Mesodermal cell (in vitro differentiated cells): ENCODE data around the gene LZTR1.

Experiments used
- H3K27ac ChIP-seq: 2 replicates; pipeline ENCODE4 v1.7.0; 2013; ENCODE audit warnings: mild to moderate bottlenecking, low read depth, low read length, moderate library complexity; ENCODE audit not compliant: severe bottlenecking
- H3K36me3 ChIP-seq: 2 replicates; pipeline ENCODE4 v1.7.1; 2013; ENCODE audit warnings: mild to moderate bottlenecking, low read length, moderate library complexity; ENCODE audit not compliant: control insufficient read depth, insufficient read depth
- H3K4me1 ChIP-seq: one replicate; pipeline ENCODE4 v1.7.1; 2013; ENCODE audit warnings: mild to moderate bottlenecking, low read length; ENCODE audit not compliant: insufficient read depth, control insufficient read depth, poor library complexity, severe bottlenecking
- H3K4me3 ChIP-seq: 2 replicates; pipeline ENCODE4 v1.7.0; 2013; ENCODE audit warnings: low read length, control low read depth, mild to moderate bottlenecking; ENCODE audit not compliant: insufficient read depth, poor library complexity, severe bottlenecking; ENCODE audit errors: extremely low read depth
- H3K9me3 ChIP-seq: 2 replicates; pipeline ENCODE4 v1.7.1; 2013; ENCODE audit warnings: mild to moderate bottlenecking, low read length, moderate library complexity; ENCODE audit not compliant: control insufficient read depth
- WGBS, 2 experiments: methylation state at CpG; one replicate each; pipeline ENCODE4 v1.1.5; 2013; ENCODE audit warnings: missing lambda C conversion rate in 2 of 2; ENCODE audit not compliant: insufficient coverage in 2 of 2; 5-methylcytosine and 5-hydroxymethylcytosine counted together

Gene LZTR1

DNA sequence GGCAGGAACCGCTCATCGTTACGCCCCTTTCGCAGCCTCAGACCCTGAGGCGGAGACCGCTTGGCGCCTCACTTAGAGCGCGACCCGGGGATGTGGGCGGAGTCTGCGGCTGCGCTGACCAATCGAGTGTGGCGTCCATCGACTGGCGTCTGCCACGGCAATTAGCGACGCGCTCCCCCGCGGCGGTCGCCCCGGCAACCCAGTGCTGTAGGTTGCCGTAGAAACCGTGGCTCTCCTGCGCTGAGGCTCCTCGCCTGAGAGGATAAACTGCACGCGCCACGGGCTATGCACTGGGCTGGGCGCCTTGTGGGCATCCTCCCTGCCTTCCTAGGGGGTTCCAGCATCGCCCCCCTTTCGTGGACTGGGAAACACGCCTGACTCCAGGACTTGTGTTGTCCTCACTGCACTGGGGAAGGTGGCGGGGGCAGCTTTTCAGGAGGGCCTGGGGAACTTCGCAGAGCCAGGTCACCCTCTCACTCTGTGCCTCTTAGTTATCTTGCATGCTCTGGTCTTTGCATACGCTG, 32.2 kb downstream of the LZTR1 start:
- H3K36me3 ChIP-seq = no peaks in the 10 kb centered on the region
- H3K9me3 ChIP-seq = no peaks in the 10 kb centered on the region
- peak overlapping the region; percentile 52 for H3K4me3 ChIP-seq
- WGBS, 2 experiments = 2 to 3% methylated on average over 32 to 36 of the region's 40 CpGs
- H3K4me1 ChIP-seq = peaks cover 18% of the 10 kb centered on the region
- H3K27ac ChIP-seq = peak overlapping the region; percentile 96

DNA sequence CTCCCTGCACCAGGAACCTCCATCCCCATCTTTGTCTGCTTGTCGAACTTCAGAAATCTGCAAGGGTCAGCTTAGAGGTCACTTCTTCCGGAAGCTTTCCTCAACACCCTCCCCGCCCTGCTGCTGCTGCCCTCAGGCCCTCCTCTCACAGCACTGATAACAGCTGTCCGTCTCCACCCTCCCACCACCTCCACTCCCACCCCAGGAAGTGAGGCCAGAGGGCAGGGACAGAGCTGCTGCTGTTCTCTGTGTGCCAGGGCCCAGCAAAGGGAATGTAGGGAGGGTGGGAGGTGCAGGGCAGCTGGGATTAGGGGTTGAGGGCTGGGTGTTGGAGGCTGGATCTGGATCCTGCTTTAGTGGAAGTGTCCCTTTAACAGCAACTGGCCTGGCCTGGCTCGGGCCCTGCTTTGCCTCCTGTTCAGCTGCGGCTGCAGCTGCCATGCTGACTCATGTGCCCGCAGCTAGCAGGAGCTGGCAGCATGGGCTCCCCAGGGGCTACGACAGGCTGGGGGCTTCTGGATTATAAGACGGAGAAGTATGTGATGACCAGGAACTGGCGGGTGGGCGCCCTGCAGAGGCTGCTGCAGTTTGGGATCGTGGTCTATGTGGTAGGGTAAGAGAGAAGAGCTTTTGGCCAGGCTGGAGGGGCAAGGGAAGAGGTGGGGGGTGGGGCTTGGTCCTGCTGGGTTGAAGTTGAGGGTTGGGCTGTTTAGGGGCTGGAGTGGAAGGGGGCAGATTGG, 32.8 kb downstream of the LZTR1 start, which contains the start of gene P2RX6:
Gene P2RX6, plus strand, starts transcription at position 440 of the 740 bp plus-strand sequence. Its CDS starts 10 bp downstream, at position 450.
- H3K36me3 ChIP-seq = no peaks in the 10 kb centered on the region
- H3K9me3 ChIP-seq = no peaks in the 10 kb centered on the region
- H3K4me3 ChIP-seq = peak within 1 kb of the TSS; percentile 52
- peak within 1 kb of the TSS; percentile 96 for H3K27ac ChIP-seq
- peaks cover 18% of the 10 kb centered on the region for H3K4me1 ChIP-seq
- 30 to 48% methylated on average over 9 to 10 of the region's 12 CpGs for WGBS, 2 experiments

DNA sequence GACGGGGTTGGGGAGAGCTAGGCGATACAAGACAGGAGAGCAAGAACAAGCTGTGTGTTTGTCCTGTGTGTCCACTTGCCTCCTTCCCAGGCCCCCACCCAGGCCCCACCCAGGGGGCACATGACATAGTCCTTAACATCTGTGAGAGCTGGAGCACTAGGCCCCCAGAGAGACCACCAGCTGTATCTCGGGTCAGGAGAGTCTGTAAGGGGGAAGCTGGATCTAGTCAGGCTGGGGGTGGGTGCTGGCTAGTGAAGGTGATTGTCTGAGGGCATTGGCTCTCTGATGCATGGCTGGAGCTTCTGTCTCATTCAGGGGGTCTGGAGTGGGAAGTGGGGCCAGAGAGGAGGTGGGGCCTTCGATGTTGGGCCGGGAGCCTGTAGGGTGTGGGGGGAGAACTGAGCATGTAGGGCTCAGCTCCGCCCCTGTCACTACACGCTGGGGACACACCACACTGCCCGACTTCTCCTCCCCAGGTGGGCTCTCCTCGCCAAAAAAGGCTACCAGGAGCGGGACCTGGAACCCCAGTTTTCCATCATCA, 33.4 kb downstream of the LZTR1 start:
- no peaks in the 10 kb centered on the region for H3K36me3 ChIP-seq
- H3K4me3 ChIP-seq = peak overlapping the region; percentile 52
- H3K4me1 ChIP-seq = peaks cover 18% of the 10 kb centered on the region
- H3K27ac ChIP-seq = peak overlapping the region; percentile 96
- no peaks in the 10 kb centered on the region for H3K9me3 ChIP-seq
- WGBS, 2 experiments = 70 to 73% methylated on average over 2 to 6 of the region's 10 CpGs

DNA sequence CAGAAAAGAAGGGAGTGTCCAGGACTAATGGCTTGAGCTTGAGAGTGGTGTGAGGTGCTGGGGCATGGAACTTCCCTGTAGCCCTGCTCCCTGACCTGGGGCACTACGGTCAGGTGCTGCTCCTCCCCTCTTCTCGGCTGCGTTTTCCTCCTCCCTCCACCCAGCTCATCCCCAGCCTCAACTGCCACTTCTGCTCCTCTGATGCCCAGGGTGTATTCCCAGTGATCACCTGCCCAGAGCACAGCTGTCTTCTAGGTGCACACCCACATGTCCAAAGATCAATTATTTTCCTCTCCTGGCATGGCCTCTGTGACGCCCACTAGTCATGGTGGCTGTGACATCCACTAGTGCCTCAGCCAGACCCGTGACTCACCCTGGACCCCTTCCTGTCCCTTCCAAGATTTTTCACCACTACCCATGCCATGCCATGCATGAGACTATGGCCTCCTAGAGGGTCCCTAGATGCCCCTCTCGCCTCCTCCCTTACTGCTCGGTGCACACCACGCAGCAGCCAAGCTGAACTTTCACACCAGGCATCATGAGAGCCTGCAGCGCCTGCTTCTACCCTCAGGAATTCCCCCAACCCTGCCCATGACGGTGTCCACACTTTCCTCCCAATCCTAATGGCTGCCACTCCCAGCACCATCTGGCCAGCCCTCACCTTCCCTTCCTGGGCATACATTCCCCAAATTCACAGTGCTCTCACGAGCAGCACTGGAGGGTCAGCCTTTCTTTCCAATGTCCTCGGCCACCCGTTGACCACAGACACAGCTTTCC, 34.7 kb downstream of the LZTR1 start:
- Histone ChIP-seq H3K27ac (no peak overlapping the region), H3K4me3 (no peak overlapping the region), H3K9me3 (no peaks in the 10 kb centered on the region), H3K4me1 (peaks cover 18% of the 10 kb centered on the region), H3K36me3 (no peaks in the 10 kb centered on the region)
- 90 to 92% methylated on average over 9 to 12 of the region's 13 CpGs for WGBS, 2 experiments

DNA sequence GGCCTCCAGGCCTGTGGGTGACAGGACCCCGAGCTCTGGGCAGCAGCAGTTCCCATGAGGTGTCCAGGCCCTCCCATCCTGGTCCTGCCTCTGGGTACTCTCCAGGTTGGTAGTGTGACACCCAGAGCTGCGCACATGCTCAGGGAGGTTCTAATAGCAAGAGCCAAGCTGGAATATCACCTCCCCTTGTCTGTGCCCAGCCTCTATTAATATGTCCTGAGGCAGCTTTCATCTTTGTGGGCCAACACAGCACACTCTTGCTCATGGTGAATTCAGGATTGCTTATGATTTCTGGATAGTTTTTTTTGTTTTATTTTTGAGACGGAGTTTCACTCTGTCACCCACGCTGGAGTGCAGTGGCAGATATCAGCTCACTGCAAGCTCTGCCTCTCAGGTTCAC, 36.2 kb downstream of the LZTR1 start:
- H3K4me1 ChIP-seq = peaks cover 18% of the 10 kb centered on the region
- 93 to 94% methylated on average over 3 to 4 of the region's 4 CpGs for WGBS, 2 experiments
- no peaks in the 10 kb centered on the region for H3K9me3 ChIP-seq
- no peak overlapping the region for H3K4me3 ChIP-seq
- H3K36me3 ChIP-seq = no peaks in the 10 kb centered on the region
- H3K27ac ChIP-seq = no peak overlapping the region

DNA sequence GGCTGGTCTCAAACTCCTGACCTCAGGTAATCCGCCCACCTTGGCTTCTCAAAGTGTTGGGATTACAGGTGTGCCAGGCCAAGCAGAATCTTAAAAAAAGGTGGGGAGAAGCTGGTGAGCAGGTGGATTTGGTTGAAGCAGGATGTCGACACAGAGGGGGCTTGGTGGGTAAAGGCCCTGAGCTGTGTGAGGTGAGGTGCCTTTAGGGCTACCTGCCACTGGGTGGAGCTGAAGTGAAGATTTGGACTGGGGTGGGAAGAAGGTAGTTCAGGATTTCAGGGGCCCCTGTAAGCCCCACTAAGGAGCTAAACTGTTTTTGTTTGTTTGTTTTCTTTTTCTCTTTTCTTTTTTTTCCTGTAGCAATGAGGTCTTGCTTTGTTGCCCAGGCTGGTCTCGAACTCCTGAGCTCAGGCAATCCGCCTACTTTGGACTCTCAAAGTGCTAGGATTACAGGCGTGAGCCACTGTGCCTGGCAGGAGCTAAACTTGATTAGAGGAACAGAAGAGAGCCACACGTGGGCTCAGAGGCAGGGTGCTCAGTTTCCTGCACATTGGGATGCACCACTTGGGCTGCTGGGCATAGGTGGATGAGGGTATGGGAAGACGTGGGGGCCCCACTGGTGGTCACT, 38.8 kb downstream of the LZTR1 start:
- peaks cover 3% of the 10 kb centered on the region for H3K4me1 ChIP-seq
- H3K27ac ChIP-seq = no peak overlapping the region
- no peaks in the 10 kb centered on the region for H3K9me3 ChIP-seq
- WGBS, 2 experiments = 71 to 80% methylated on average over 7 of the region's 7 CpGs
- H3K4me3 ChIP-seq = no peak overlapping the region
- H3K36me3 ChIP-seq = no peaks in the 10 kb centered on the region

DNA sequence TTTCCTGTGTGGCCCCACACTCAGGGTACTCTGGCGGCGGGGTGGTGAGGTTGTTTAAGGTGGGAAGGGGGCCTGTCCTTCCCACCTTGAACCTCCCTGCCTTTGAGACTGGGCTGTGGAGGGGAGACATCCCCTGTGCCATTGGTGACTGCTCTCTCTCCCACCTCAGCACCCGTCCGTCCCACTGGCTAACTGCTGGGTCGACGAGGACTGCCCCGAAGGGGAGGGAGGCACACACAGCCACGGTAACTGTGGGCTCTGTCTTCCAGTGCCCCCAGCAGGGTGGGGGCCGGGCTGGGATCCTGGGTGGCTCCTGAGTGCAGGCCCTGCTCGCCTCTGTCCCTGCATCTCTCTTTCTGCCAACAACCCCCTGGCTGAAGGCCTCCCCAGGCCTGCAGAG, 40.4 kb downstream of the LZTR1 start:
- no peaks in the 10 kb centered on the region for H3K9me3 ChIP-seq
- H3K36me3 ChIP-seq = no peaks in the 10 kb centered on the region
- H3K27ac ChIP-seq = no peak overlapping the region
- 79 to 89% methylated on average over 7 of the region's 10 CpGs for WGBS, 2 experiments
- no peaks in the 10 kb centered on the region for H3K4me1 ChIP-seq
- no peak overlapping the region for H3K4me3 ChIP-seq

DNA sequence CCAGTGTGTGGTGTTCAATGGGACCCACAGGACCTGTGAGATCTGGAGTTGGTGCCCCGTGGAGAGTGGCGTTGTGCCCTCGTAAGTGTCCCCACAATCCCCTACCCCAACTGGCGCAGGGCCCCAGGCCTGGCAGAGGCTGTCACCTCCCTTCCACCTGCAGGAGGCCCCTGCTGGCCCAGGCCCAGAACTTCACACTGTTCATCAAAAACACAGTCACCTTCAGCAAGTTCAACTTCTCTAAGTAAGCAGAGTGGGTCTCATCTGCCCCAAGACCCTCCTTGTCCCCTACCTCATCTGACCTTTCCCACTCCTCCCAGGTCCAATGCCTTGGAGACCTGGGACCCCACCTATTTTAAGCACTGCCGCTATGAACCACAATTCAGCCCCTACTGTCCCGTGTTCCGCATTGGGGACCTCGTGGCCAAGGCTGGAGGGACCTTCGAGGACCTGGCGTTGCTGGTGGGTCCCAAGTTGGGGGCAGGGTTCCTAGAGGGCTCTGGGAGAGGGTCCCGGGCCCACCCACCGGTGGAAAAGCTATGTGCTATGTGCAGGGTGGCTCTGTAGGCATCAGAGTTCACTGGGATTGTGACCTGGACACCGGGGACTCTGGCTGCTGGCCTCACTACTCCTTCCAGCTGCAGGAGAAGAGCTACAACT, 41.0 kb downstream of the LZTR1 start:
- H3K9me3 ChIP-seq = no peaks in the 10 kb centered on the region
- H3K4me3 ChIP-seq = no peak overlapping the region
- no peaks in the 10 kb centered on the region for H3K4me1 ChIP-seq
- no peaks in the 10 kb centered on the region for H3K36me3 ChIP-seq
- no peak overlapping the region for H3K27ac ChIP-seq
- 93 to 95% methylated on average over 10 to 11 of the region's 13 CpGs for WGBS, 2 experiments

DNA sequence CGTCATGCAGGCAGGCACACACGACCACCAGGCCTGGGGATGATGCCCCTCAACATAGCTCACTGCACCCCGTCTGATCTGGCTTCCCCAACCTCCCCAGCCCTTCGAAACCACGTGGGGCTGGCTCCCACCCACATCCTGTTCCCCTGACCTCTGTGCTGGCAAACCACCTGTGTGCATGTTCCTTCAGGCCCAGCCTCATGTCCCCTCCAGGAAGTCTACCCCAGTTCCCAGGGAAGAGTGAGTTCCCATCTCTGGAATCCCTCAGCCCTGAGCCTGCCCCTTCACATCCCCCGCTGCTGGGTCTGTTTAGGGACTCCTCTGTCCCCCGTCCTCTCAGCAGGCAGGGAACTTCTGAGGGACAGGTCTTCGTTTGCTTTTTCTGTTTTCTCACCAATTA, 43.2 kb downstream of the LZTR1 start:
- no peak overlapping the region for H3K27ac ChIP-seq
- no peaks in the 10 kb centered on the region for H3K9me3 ChIP-seq
- no peak overlapping the region for H3K4me3 ChIP-seq
- H3K4me1 ChIP-seq = no peaks in the 10 kb centered on the region
- WGBS, 2 experiments = 74 to 76% methylated on average over 7 to 8 of the region's 8 CpGs
- H3K36me3 ChIP-seq = no peaks in the 10 kb centered on the region
